ENCODE results near the gene FTCD.

The FTCD gene

DNA sequence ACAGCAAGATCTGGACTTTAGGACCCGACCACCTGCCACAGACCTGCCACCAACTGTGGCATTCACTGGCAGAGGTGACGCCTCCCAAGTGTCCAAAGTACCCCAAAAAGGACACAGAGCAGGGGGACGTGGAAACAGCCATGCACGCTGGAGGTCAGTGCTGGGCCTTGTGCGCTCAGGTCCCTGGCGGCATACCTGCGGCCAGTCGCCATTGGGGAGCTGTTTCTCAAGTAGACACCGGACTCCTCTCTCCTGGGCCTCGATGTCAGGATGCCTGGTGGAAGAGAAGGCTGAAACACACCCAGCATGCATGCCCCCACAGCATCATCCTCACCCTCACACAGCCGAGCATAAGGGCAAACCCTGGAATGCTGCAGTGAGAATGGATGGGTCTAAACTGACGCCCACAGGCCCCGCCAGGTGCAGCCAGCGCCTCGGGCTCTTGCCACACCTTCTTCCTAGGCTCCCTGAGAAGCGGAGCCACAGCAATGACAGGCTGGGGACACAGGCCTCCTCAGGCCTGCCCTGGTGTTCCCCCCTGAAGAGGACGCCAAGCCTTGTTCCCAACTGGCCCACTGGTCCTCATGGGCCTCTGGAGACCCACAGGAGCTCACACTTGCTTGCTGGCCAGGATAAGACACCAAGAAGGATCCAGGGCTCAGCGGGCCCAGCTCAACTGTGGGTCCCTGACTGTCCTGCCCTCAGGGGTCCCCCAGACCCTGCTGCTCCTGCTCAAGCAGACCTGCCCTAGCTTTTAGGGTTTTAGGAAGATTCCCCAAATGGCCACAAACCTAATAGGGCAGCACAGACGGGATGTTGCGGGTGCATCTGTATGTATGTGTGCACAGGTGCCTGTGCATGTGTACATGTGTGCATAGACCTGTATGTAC lies 36.6 kb upstream of the FTCD start:
- no peak for DNase-seq
- Mint-ChIP-seq H3K9me3 (no peaks in the 10 kb centered on the region), H3K4me1 (ENCODE audit: low read depth in 2 of 2) (no peaks in the 10 kb centered on the region), H3K27me3 (no peaks in the 10 kb centered on the region), H3K4me3 (no peak overlapping the region), H3K36me3 (ENCODE audit: insufficient read depth) (peaks cover 19% of the 10 kb centered on the region), H3K27ac (no peak overlapping the region)
- ATAC-seq (replicated peaks) = no peak

DNA sequence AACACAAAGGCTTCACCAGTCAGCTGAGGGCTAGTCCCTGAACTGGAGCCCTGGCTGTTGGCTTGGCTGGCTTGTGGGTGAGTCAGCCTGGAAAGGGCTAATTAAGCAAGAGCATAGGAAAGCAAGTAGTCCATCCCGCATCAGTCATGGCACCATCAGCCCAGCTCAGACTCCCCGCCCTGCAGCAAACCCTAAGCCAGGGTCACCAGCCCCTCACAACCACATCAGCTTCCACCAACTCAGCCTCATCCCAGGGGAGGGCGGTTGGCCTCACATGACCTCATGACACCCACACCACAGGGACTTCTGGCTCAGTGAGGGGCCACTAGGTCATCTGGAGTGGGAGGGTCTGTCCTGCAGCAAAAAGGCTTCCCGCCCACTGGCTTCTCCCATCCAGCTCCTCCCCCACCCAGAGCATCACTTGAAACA lies 35.9 kb upstream of the FTCD start:
- H3K4me1 Mint-ChIP-seq (ENCODE audit: low read depth in 2 of 2) = no peaks in the 10 kb centered on the region
- H3K27ac Mint-ChIP-seq = no peak overlapping the region
- ATAC-seq (replicated peaks) (no peak), DNase-seq (no peak)
- no peaks in the 10 kb centered on the region for H3K27me3 Mint-ChIP-seq
- H3K4me3 Mint-ChIP-seq = no peak overlapping the region
- peaks cover 16% of the 10 kb centered on the region for H3K36me3 Mint-ChIP-seq (ENCODE audit: insufficient read depth)
- no peaks in the 10 kb centered on the region for H3K9me3 Mint-ChIP-seq

DNA sequence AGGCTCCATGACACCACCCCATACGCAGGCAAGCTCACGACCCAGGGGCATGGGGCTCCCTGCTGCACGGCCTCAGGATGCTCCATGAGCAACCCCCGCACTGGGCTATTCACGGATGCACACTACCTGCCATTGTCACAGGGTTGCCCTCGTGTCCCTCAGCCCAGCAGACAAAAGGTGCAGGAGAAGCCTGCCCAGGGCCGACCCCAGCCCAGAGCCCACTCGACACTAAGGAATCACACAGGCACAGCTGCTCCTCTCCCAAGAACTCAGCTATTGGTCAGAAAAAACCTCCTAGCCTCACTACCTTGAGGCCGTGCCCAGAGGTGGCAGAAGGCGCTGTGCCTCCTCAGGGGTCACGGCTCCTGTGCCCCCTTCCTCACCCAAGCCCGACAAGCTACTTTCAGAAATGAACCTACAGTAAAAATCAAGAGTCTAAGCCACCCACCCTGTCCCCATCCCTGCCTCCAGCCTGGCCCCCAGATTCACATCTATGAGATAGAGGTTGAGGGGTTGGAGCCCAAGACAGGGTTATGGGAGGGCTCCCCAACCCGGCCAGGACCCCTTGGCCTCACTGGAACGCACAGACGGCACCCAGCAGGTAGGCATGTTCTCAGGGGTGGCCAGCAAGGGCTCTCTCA lies 35.2 kb upstream of the FTCD start:
- Mint-ChIP-seq H3K9me3 (no peaks in the 10 kb centered on the region), H3K4me1 (ENCODE audit: low read depth in 2 of 2) (no peaks in the 10 kb centered on the region), H3K27ac (no peak overlapping the region), H3K36me3 (ENCODE audit: insufficient read depth) (peaks cover 13% of the 10 kb centered on the region), H3K4me3 (no peak overlapping the region), H3K27me3 (no peaks in the 10 kb centered on the region)
- DNase-seq (no peak), ATAC-seq (replicated peaks) (no peak)

DNA sequence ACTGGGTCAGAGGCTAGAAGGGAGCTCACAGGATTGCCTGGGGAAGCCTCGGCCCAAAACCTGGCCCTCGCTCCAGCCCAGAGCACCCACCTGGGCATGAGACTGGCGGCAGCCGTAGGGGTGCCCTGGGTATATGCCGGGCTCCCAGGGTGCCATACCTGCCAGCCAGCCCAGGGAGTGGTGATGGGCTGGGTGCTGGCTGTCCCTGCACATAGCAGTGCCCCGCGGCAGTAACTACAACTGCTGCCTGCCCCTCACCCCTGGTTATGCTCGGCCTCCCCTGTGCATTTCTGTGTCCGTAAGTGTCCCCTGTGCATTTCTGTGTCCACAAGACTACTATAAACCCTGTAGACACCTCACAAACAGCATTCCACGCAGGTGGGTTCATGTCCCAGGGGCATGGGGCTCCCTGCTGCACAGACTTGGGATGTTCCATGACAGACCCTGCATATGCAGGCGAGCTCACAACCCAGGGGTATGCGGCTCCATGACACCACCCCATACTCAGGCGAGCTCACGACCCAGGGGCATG lies 34.6 kb upstream of the FTCD start:
- Mint-ChIP-seq H3K4me3 (no peak overlapping the region), H3K4me1 (ENCODE audit: low read depth in 2 of 2) (peaks cover 0 to 2% of the 10 kb centered on the region in 2 donors), H3K27ac (no peak overlapping the region), H3K36me3 (ENCODE audit: insufficient read depth) (peaks cover 12% of the 10 kb centered on the region), H3K27me3 (no peaks in the 10 kb centered on the region), H3K9me3 (no peaks in the 10 kb centered on the region)
- DNase-seq (no peak), ATAC-seq (replicated peaks) (no peak)

DNA sequence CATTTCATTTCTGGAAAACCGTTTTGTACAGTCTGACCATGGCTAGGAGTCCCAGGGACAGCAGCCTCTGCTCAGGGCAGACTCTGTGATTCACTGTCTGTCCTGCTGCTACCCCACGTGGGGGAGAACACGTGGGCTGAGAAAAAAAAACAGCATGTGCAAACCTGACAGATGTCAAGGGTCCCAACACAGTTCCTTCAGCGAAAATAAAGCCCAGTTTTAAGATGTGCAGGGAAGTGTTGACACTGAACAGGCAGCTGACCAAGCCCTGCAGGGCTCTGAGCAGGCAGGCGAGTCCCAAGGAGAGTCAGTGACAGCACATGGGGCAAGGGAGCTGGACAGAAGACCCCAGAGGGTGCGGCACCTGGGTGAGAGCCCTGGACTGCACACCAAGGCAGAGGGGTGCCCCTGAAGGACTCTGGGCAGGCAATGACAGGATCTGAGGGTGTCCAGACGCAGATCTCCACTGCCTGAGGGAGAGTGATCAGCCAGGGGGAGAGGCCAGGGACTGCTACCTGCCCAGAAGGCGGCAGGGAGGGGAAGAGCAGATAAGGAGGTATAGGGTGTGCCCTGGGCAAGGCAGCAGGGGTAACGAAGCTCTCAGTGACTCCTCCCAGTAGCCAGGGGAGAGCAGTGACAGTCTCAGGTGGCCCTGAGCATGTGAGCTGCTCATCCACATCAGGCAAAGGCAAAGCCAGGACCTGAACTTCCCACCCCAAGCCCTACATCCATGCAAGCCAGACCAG lies 34.0 kb upstream of the FTCD start:
- H3K9me3 Mint-ChIP-seq = no peaks in the 10 kb centered on the region
- peak overlapping the region in 1 of 2 donors; percentile 29 for H3K27ac Mint-ChIP-seq
- no peak for ATAC-seq (replicated peaks)
- peaks cover 0 to 7% of the 10 kb centered on the region in 2 donors for H3K4me1 Mint-ChIP-seq (ENCODE audit: low read depth in 2 of 2)
- H3K27me3 Mint-ChIP-seq = no peaks in the 10 kb centered on the region
- no peak overlapping the region for H3K4me3 Mint-ChIP-seq
- H3K36me3 Mint-ChIP-seq (ENCODE audit: insufficient read depth) = peaks cover 8% of the 10 kb centered on the region
- no peak for DNase-seq

DNA sequence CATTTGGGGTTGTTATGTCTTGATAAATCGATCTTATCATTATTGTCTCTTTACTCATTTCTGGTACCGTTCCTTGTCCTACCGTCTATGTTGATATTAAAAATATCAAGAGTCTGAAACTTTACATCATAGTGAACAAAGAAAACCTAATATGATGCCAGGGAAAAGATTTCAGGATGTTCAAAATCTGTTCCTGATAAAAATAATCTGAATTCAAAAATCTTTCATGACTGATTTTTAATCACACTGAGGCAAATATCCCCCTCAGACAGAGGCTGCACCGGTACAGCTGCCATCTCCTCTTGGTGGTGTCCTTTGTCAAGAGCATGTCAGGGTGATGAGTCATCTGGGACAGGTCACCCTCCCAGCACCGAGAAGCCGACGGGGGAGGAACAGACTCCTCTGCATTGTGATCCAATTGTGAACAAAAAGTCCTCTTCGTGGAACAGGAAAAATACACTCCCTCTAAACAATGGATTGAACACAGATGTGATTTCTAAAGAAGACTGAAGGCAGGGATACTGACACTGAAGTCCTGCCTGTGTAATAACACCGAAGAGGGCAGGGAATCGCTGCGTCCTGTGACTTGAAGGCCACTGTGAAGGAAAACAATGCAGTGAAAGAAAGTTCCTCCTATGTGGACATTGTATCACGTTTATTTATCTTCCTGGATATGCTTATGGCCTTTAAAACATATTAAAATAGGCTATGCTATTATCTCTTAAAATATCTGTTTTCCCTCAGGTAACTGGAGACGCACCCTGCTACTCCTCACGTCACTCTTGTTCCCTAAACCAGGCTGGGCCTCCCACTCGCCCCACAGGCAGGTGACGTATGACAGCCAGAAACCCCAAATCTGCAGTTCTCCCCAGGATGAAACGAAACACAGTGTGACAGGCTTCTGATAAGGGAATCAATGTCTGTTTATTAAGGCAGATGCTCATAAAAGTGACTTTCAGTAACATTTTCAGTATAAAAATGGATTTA lies 33.1 kb upstream of the FTCD start:
- DNase-seq (no peak), ATAC-seq (replicated peaks) (no peak)
- Mint-ChIP-seq H3K4me3 (no peak overlapping the region), H3K4me1 (ENCODE audit: low read depth in 2 of 2) (peaks cover 0 to 7% of the 10 kb centered on the region in 2 donors), H3K9me3 (no peaks in the 10 kb centered on the region), H3K27ac (peak overlapping the region; percentile 12 to 29), H3K27me3 (no peaks in the 10 kb centered on the region), H3K36me3 (ENCODE audit: insufficient read depth) (peaks cover 6% of the 10 kb centered on the region)

DNA sequence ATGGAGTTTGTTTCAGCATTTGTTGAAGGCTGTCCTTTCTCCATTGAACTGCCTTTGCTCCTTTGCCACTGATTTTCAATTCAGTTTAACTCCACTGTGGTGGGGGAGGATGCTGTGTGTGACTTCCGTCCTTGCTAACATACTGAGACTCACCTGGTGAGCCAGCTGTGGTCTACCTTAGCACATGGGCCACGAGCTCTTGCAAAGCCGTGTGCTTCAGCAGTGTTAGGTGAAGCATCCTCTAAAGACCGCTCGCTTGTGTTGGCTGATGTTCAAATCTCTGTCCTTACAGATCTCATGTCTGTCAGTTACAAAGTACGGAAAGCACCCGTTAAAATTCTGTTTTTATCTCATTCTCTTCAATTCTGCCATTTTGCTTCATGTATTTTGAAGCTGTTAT lies 32.4 kb upstream of the FTCD start:
- H3K9me3 Mint-ChIP-seq = no peaks in the 10 kb centered on the region
- H3K4me1 Mint-ChIP-seq (ENCODE audit: low read depth in 2 of 2) = peaks cover 0 to 7% of the 10 kb centered on the region in 2 donors
- peaks cover 6% of the 10 kb centered on the region for H3K36me3 Mint-ChIP-seq (ENCODE audit: insufficient read depth)
- DNase-seq = no peak
- peak overlapping the region in 1 of 2 donors; percentile 12 for H3K27ac Mint-ChIP-seq
- H3K4me3 Mint-ChIP-seq = no peak overlapping the region
- H3K27me3 Mint-ChIP-seq = peaks cover 0 to 4% of the 10 kb centered on the region in 2 donors
- no peak for ATAC-seq (replicated peaks)

DNA sequence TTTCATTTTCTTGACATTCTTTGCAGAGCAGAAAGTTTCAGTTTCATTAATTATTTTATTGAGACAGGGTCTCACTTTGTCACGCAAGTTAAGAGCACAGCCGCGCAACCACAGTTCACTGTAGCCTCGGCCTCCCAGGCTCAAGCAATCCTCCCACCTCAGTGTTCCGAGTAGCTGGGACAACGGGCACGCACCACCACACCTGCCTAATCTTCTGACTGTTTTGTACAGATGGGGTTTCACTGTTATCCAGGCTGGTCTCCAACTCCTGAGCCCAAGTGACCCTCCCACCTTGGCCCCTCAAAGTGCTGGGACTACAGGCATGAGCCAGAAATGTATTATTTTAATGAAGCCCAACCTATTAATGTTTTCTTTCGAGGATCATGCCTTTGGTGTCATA lies 31.9 kb upstream of the FTCD start:
- Mint-ChIP-seq H3K4me3 (no peak overlapping the region), H3K27ac (no peak overlapping the region), H3K9me3 (no peaks in the 10 kb centered on the region), H3K36me3 (ENCODE audit: insufficient read depth) (peaks cover 6% of the 10 kb centered on the region), H3K27me3 (peaks cover 0 to 9% of the 10 kb centered on the region in 2 donors), H3K4me1 (ENCODE audit: low read depth in 2 of 2) (peaks cover 0 to 7% of the 10 kb centered on the region in 2 donors)
- DNase-seq (no peak), ATAC-seq (replicated peaks) (no peak)

DNA sequence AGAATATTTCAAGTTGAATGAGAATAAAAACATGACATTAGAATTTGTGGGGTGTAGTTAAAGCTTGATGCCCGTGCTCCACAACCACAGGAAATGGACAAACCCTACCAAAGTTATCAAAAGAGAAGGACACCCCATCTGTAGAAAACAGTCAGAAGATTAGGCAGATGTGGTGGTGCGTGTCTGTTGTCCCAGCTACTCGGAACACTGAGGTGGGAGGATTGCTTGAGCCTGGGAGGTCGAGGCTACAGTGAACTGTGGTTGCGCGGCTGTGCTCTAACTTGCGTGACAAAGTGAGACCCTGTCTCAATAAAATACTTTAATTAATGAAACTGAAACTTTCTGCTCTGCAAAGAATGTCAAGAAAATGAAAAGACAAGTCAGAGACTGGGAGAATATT lies 30.3 kb upstream of the FTCD start:
- DNase-seq (no peak), ATAC-seq (replicated peaks) (no peak)
- peak overlapping the region in 1 of 2 donors; percentile 77 for H3K4me3 Mint-ChIP-seq
- no peaks in the 10 kb centered on the region for H3K9me3 Mint-ChIP-seq
- no peak overlapping the region for H3K27ac Mint-ChIP-seq
- peaks cover 6% of the 10 kb centered on the region for H3K36me3 Mint-ChIP-seq (ENCODE audit: insufficient read depth)
- peaks cover 0 to 7% of the 10 kb centered on the region in 2 donors for H3K4me1 Mint-ChIP-seq (ENCODE audit: low read depth in 2 of 2)
- H3K27me3 Mint-ChIP-seq = peaks cover 0 to 9% of the 10 kb centered on the region in 2 donors

DNA sequence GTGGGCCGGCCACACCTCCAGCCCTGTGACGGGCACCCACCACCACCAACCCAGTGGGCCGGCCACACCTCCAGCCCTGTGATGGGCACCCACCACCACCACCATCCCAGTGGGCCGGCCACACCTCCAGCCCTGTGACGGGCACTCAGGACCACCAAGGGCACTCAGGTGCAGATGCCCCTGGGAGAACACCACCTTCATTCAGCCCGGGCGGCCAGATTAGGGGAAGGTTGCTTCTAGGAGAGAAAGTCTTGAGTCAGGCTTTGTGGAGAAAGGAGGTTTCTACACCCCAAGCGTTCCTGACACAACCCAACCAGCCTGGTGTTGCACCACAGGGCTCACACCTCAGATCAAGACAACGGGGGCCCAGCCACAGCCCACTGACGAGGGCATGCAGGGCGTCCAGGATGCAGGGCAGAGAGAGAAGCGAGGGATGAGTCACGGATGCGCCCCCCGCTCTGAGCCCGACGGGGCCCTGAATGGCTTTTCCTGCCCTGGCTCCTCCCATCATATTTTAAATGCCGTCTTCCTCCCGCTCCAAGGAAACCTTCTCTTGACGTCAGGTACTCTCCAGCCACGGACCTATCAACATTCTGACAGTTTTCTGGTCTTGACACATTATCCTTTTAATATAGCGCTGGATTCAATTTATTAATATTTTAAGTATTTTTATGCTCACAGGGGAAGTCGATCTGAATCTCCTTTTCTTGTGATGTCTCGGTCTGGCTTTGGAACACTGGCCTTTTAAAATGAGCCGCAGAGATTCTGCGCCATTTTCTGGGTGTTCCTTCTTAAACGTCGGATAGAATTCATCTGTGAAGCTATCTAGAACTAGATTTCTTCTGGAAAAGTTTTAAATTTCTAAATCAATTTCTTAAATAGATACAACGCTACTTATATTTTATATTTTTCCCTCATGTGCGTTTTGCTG lies 29.5 kb upstream of the FTCD start:
- H3K27me3 Mint-ChIP-seq = peaks cover 0 to 9% of the 10 kb centered on the region in 2 donors
- no peaks in the 10 kb centered on the region for H3K9me3 Mint-ChIP-seq
- peak overlapping the region; percentile 73 to 77 for H3K4me3 Mint-ChIP-seq
- ATAC-seq (replicated peaks) (peak; percentile 96), DNase-seq (peak; percentile 61 to 79 (median 66))
- H3K4me1 Mint-ChIP-seq (ENCODE audit: low read depth in 2 of 2) = peaks cover 0 to 7% of the 10 kb centered on the region in 2 donors
- peak overlapping the region; percentile 76 to 77 for H3K27ac Mint-ChIP-seq
- H3K36me3 Mint-ChIP-seq (ENCODE audit: insufficient read depth) = peaks cover 8% of the 10 kb centered on the region

DNA sequence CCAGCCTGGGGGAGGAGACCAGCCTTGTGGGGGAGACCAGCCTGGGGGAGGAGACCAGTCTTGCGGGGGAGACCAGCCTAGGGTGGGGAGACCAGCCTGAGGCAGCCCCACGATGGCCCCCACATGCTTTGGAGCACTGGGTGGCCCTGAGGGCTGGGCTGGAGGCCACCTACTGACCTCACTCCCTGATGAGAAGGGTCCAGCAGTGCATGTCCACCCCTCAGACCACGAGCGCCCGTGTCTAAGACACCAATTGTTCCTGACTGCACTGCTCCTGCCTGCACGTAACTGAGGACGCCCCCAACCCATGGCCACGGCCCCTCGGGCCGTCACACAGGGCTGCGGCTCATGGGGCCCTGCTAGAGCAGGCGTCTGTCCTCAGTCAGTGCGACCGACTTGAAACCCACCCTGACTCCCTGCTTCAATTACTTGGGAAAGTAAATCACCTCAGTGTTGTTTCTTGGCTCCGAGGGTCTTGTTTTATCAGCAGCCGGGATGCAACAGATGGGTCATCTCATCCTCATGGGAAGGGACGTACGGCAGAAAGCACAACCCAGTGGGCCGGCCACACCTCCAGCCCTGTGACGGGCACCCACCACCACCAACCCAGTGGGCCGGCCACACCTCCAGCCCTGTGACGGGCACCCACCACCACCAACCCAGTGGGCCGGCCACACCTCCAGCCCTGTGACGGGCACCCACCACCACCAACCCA lies 28.7 kb upstream of the FTCD start, which contains the start of gene SPATC1L:
Gene SPATC1L, minus strand, starts transcription at position 550 of the 715 bp plus-strand sequence. CDS start 1,643 bp downstream, outside the sequence.
- DNase-seq (peak in 1 of 3 experiments; percentile 24), ATAC-seq (replicated peaks) (no peak)
- peaks cover 10% of the 10 kb centered on the region for H3K36me3 Mint-ChIP-seq (ENCODE audit: insufficient read depth)

More for the DNA sequence above, 28.7 kb upstream of the FTCD start, which contains the start of gene SPATC1L:
- Mint-ChIP-seq H3K4me3 (peak within 1 kb of the TSS; percentile 73 to 77), H3K9me3 (no peaks in the 10 kb centered on the region), H3K4me1 (ENCODE audit: low read depth in 2 of 2) (peaks cover 0 to 7% of the 10 kb centered on the region in 2 donors), H3K27me3 (peaks cover 0 to 9% of the 10 kb centered on the region in 2 donors), H3K27ac (peak within 1 kb of the TSS; percentile 76 to 77)
